Muscle of arm (tissue), 12 donors: Measurements from ENCODE around the gene IBTK. TPM values are rescaled to one million over a fixed set of nuclear protein-coding genes. Genes with fewer than 3 reads are reported as not detected.
"Not testable (repeated sequence)": the region's sequence is repeated elsewhere in the genome, so short reads cannot be mapped to it uniquely, and the experiment has no call there.

Experiments
- DNase-seq: peaks from one replicate; pipeline ENCODE4 v3.0.0-alpha.2; 2013
- polyA plus RNA-seq, 12 donors: library from polyadenylated mRNA; unstranded; fragments of 120-200 nt; gene quantifications; one replicate each; pipeline ENCODE4 v1.2.1, GENCODE V29; 2013; ENCODE audit not compliant: insufficient read length in 12 of 12

Gene IBTK
- polyA plus RNA-seq, 12 donors, result 30.2 to 53.5 (median 40.5) TPM; not detected in 1

DNA sequence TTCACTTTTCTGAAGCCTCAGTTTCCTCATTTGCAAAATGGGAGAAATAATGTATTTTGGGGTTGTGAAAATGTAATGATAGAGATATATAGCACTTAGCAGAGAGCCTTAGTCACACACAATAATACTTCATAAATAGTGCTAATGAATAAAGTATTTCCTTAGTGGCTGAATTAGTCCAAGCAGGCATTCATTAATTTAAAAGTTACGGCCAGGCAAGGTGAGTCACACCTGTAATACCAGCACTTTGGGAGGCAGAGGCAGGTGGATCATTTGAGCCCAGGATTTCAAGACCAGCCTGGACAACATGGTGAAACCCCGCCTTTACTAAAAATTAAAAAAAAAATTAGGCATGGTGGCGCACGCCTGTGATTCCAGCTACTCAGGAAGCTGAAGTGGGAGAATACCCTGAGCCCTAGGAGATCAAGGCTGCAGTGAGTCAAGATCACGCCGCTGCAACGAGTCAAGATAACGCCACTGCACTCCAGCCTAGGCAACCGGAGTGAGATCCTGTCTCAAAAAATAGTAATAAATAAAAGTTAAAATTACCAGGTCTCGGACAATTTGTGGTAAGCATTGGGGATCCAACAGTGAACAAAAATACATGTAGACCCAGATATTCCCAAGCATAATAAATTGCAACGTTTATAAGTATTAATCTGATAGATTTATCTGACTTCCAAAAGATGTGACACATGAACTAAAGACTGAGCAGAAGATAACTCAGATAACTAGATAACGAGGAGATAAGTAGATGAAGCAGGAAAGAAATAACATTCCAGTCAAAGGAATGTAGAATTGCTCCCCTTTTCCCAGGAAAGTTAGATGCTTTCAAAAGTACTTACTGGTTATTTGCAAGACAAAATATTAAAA lies 2.1 kb upstream of the IBTK start:
- no peak for DNase-seq

DNA sequence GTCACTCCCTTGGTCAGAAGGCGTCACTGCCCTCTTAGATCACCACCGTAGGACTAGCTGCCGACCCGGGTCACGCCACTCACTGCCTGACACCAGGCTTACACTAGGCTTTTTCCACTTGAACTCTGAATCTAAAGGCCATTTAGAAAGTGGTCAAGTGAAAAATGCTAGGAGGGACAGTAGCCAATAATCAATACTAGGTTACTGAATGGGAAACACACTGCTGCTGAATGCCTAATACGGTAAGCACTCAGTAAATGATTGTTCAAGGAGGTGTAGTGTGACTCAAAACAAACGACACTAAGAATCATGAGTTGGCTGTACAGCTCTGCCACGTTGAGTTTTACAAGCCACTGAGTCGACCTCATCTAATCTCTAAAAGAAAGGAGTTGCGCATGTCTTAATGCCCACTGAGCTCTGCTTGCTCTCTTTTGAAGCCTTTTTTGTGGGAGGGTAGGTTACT lies 760 bp upstream of the IBTK start:
- DNase-seq, result peak; percentile 39

DNA sequence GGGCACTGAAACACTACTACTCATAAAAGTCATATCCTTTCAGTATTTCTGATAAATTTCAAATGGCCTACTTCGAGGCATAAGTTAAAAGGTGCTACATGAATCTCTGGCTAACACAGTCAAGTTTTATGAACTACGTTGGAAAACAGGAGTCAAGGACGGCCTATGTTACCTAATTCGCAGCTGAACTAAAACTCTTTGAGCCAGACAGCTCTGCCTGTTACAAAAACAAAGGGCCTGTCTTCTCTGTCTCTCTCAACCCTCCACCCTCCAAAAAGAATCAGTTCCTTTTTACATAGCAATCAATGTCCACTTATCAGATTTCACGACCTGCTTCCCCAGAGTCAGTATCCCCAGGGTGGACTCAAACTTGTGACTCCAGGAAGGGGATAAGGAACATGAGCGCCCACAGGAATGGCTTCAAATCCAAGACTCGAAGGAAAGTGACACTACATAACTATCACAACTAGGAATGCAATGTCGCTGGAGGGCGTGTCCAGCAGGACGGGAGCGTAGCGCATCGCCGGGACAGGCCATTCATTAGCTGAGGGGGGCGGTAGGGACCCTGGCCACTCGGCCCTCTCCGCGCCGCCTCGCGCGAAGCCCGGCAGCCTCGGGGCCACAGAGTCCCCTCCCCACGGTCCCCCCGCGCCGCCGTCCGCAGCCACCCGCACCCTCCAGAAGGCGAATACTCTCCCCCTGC lies 591 bp downstream of the IBTK start:
- peak; percentile 70 for DNase-seq

DNA sequence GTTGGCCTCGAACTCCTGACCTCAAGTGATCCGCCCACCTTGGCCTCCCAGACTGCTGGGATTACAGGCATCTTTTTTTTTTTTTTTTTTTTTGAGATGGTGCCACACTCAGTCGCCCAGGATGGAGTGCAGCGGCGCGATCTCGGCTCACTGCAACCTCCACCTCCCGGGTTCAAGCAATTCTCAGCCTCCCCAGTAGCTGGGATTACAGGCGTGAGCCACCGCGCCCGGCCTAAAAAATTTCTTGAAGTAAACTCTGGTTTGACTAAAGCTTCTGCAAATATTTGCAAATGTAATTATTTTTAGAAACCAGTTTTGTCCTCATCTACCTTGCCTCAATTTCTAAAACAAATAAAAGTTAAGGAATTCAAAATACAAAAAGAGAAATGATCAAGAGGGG lies 1.2 kb downstream of the IBTK start:
- no peak for DNase-seq

DNA sequence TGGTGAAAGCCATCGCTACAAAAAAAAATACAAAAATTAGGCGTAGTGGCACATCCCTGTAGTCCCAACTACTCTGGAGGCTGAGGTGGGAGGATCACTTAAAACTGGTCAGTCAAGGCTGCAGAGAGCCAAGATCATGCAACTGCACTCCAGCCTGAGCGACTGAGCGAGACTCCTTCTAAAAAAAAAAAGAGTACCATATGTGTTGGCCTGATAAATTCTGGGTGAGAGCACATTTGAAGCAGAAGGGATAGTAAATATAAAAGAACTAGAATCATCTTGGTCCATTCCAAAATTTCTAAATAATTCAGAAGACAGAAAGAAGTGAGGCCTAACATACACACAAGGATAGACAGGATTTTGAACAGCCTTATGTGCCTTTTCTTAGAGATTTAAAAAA lies 2.2 kb downstream of the IBTK start:
- DNase-seq, result no peak

DNA sequence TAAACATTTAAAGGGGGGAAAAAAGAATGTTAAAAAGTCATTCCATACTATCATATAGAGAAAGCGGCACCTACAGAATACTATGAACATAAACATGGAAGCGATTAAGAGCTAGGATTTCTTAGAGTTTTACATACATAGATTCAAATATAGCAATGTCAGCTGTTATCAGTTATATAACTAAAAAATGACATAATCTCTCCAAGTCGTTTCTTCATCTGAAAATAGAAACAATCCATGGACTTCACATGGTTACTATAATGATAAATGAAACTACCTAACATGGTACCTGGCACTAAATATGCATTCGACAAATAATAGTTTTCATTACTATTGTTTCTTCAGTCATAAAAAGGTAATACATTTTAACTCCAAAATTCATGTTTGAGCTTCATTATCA lies 3.7 kb downstream of the IBTK start:
- no peak for DNase-seq

DNA sequence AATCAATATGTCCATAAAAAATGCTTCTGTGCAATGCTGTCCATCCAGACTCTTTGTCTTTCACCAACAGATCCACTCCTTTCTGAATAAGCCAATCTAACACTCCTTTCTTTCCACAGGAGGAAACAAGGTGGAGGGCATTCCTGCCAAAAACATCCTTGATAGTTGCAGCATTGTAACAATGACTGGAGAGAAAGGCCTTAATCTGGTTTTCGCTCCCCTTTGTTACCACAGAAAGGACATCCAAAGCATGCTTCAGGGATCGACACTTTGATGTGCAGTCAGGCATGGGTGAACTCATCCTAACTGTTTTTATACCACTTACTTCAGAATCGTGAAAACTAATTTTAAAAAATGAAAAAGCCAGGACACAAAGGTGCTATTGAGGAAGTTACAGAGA lies 7.4 kb downstream of the IBTK start:
- DNase-seq, result no peak

DNA sequence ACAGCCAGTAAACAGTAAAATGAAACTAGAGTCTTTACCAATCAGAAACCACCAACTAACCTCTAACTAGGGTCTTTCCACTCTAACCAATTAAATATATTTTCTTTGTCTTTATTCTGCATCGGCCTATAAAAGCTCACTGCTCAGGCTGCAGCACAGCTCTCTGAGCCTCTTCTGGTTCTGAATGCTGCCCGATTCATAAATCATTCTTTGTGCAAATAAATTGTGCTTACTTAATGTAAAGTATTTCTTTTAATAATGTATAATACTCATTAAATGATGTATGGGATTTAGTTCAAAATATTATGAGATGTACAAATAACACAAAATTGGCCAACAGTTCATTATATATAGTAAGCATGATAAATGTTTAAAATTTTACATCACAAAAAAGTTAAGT lies 7.9 kb downstream of the IBTK start:
- no peak for DNase-seq

DNA sequence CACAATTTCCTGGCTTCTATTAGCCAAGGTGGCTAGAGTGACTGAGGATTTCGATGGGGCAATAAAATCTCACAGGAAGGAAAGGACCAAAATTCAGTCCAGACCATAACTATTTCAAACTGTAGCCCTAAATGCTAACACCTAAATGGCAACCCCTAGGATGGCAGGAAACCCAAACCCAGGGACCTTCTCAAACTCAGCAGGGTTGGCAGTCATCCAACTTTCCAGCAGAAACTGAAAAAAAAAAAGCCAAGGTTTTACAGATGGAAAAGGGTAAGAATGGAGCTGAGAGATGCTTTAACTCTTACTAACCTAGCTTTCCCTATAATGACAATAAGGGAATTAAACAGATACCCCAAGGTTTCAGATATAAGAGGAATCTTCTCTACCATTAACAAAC lies 10.5 kb downstream of the IBTK start:
- DNase-seq, result no peak

DNA sequence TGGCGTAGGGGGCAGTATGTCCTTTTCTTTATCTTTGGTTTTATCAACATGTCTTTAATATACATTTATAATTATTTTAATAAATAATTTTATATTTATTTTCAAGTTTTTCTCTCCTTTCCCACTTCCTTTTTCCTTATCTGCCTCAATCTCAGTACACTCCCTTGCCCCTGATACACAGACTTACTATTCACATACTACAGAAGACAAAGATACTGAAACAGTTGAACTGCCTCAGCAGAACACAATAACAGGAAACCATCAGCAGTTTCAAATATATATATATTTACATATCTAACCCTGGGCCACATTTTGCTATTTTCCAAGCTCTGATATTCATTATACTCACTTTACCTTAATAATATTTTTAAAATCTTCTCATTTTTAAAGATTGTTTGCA lies 19.8 kb downstream of the IBTK start:
- no peak for DNase-seq

DNA sequence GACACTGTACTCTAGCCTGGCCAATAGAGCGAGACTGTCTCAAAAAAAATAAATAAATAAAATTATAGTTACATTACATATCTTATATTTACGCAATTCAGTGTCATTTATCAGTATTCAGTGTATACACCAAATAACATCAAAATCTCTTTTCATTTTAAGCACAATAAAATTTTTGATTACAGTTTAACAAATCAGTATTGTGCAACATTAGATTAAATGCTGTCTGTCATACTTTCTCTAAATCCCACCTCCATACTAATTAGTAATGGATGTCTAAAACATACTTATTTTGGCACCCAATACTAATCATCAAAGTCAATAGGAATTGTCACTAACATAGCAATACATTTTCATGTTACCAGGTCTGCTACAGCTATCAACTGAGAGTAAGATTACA lies 27.4 kb downstream of the IBTK start:
- DNase-seq, result no peak

DNA sequence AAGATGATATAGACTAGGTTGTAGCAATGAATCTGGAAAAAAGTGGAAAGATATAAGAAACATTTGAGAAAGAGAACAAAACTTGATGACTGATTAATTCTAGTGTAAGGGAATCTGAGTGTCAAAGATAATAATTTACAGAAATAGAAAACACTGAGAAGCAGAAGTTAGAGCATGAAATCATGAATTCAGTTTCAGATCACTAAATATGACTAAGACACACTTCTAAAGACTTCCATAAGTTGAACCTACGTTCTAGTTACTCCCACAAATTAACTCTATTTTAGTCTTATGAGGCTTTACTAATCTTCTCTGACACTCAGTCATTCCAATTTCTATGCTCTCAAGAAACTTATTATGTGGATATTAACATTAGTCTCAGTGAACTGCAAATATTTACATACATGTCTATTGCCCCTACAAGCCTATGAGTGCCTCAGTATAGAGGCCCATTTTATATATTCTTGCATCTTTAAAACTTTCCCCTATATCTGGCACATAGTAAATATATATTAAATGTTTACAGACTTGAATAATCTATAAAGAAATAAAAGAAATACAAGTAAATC lies 30.4 kb downstream of the IBTK start:
- no peak for DNase-seq

DNA sequence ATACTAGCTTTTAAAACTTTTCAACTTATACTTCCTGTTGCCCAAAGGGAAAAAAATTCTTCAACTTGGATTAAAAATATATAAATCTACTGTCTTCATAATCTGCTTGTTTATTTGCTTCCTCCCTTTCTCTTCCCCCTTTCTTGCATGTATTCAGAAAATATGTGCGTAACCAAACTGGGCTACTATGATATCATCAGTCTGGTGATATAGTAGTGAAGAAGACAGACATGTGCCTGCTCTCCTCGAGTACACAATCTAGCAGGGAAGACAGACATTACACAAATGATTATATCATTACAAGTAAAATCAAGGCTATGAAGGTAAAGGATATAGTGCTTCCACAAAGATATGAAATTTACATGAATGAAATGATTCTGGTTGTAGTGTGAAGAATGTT lies 31.0 kb downstream of the IBTK start:
- DNase-seq, result no peak

DNA sequence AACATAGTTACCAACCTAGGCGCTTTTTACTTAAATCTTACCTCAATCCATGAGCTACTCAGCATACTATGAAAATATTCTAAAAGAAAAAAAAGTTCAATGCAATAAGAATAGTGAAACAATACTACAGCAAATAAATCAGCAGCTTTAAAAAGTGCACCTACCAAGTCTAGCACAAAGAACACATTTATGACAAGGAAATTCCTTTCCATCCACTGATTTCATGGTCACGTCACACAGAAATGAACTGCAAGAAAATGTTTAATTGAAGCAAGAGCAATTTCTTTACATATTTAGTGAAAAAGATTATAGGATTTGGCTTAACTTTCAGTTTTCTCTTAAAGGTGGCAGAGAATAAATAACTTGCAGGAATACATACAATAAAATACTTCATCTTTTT lies 36.2 kb downstream of the IBTK start:
- no peak for DNase-seq

DNA sequence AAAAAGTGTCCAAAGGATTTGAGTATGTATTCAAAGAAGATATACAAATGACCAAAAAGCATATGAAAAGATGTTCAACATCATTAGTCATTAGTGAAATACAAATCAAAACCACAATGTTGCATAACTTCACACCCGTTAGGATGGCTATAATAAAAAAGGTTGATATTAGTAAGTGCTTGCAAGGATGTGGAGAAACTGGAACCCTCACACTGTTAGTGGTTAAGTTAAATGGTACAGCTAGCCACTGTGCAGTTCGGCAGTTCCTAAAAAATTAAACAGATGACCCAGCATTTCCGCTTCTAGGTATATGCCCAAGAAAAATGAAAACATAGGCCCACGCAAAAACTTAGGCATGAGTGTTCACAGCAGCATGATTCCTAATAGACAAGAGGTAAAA lies 38.6 kb downstream of the IBTK start:
- no peak for DNase-seq

DNA sequence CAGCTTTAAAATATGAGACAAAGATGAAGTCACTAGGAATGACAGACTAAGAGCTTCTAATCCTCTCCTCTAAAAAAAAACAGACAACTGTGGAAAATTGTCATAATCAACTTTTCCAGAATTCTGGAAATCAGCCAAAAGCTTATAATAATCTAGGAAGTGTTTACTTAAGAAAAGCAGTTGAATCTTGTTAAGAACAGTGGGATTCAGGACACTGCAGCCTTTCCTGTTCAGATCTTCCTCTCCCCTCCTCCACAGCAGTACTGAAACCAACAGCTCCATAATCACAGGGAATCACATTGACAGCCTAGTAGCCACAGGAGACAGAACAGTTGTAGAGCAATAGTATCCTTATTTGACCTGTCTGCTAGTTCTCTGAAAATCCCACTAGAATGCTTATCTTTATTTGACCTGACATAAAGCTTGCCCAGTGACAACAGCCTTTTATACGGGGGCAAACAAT lies 41.6 kb downstream of the IBTK start:
- no peak for DNase-seq

DNA sequence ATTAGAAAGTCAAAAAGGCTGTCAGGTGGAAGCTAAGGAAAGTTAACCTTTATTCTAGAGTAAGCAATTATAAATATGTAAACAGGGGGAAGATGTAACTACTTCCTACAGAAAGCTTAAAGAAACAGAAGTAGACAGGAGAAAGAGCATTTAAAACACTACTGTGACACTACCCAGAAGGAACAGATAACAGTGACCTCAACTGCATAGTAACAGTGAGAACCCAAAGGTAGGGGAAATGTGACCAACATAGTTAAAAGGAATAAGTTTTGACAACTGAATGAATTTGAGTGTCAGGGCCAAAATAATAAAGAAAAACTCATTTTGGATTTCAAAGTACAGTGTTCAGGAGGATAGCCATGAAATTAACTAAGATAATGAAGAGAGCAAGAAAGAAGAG lies 43.5 kb downstream of the IBTK start:
- DNase-seq, result no peak

DNA sequence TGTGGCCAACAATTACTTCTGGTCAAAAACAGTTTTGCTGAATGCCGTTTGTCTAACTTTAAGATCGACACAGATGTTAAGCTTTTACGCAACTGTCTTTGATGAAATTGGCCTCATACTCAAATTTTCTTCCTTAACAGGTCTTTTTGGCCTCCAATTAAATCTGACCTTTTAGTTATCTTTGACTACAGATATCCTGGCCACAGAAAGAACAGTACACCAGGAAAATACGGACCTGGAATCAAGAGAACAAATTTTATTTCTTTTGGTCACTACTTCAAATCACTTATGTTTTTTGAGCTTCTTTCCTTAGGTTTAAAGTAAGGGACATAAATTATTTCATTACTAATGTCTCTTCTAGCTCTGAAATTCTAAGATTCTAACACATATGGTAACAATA lies 49.8 kb downstream of the IBTK start:
- DNase-seq, result no peak

DNA sequence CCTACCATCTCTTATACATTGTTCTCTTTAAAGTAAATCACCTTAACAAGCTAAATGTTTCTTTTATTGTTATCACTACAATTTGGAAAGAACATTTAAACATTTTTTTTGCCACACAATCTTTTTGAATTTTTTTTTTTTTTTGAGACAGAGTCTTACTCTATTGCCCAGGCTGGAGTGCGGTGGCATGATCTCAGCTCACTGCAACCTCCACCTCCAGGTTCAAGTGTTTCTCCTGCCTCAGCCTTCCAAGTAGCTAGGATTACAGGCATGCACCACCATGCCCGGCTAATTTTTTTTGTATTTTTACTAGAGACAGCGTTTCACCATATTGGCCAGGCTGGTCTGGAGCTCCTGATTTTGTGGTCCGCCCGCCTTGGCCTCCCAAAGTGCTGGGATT lies 50.3 kb downstream of the IBTK start:
- not testable (repeated sequence) for DNase-seq

DNA sequence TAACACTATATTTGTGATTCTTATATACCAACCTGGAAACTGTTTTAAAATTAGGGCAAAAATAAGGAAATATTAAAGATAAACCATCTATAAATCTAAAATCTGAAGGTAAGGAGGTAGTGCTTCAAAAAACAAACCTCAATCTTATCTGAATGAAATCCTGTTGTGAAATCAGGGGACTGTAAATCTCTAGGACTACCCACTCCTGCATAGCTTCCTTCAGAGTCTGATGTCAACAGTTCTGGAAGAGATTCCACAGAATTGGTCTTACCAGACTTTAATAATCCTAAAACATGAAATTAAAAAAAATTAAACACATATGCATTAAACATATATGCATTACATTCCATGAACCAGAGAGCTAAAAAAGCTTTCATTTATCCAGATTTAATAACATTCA lies 51.4 kb downstream of the IBTK start:
- DNase-seq, result no peak

DNA sequence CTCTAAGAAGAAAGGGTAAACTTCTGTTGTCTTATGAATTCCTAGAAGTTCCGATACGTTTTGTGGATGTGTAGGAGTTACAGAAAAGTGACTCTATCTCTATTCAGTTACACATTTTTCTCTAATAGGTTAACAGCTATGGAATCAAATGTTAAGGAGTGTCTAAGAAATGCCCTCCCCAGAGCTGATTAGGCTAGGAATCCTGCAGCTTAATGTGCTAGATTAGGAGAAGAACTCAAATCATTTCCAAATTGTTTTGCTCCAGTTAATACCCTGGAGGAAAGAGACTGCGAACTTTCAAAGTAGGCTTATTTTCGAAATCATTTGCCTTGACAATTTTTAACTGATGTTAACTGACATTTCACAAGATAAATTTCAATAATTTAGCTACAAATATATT lies 51.9 kb downstream of the IBTK start:
- DNase-seq, result no peak

DNA sequence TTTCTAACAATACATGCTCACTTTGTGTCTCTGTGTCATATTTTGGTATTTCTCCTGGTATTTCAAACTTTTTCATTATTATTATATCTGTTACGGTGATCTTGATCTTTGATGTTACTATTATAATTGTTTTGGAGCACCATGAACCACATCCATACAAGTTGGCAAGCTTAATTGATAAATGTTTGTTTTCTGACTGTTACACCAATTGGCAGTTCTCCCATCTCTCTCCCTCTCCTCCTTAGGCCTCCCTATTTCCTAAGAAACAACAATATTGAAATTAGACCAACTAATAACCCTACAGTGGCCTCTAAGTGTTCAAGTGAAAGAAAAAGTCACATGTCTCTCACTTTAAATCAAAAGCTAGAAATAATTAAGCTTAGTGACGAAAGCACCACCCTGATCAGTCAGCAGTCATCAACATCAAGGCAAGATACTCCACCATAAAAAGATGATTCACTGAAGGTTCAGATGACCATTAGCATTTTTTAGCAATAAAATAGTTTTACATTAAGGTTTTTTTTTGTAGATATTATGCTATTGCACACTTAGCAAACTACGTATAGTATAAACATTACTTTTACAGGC lies 61.5 kb downstream of the IBTK start:
- no peak for DNase-seq
